ENCODE results near the gene LAMA2. TPM values are rescaled to one million over a fixed set of nuclear protein-coding genes. Genes with fewer than 3 reads are reported as not detected.

Gene LAMA2
- total and polyA plus RNA-seq, 2 donors from 2014 or later, result 2.2 to 20.8 TPM

GRCh38 chr6:129191235-129191634 lies 308.3 kb downstream of the LAMA2 start:
- no peaks in the 10 kb centered on the region for H3K4me1 ChIP-seq (ENCODE audit: control insufficient read depth in 2 of 3, insufficient read depth in 2 of 3, low read depth in 1 of 3, low read length in 3 of 3)
- no peak overlapping the region for H3K27ac ChIP-seq (ENCODE audit: low read depth in 2 of 2, low read length in 2 of 2)
- intact Hi-C loops (cut with DNase I), result no loop called here
- H3K9me3 ChIP-seq (ENCODE audit: control insufficient read depth in 2 of 3, insufficient read depth in 1 of 3, low read length in 3 of 3), result no peaks in the 10 kb centered on the region
- no peaks in the 10 kb centered on the region for H3K27me3 ChIP-seq (ENCODE audit: control insufficient read depth, insufficient read depth, low read length)
- no peak overlapping the region for H3K9ac ChIP-seq (ENCODE audit: low read length in 3 of 3)
- no peaks in the 10 kb centered on the region for H3K36me3 ChIP-seq (ENCODE audit: control insufficient read depth in 2 of 3, insufficient read depth in 3 of 3, low read length in 3 of 3)
- H3K4me3 ChIP-seq (ENCODE audit: low read length in 3 of 3), result no peak overlapping the region
- DNase-seq (no peak), FAIRE-seq (no peak)
- TF ChIP-seq, protein P1, sequence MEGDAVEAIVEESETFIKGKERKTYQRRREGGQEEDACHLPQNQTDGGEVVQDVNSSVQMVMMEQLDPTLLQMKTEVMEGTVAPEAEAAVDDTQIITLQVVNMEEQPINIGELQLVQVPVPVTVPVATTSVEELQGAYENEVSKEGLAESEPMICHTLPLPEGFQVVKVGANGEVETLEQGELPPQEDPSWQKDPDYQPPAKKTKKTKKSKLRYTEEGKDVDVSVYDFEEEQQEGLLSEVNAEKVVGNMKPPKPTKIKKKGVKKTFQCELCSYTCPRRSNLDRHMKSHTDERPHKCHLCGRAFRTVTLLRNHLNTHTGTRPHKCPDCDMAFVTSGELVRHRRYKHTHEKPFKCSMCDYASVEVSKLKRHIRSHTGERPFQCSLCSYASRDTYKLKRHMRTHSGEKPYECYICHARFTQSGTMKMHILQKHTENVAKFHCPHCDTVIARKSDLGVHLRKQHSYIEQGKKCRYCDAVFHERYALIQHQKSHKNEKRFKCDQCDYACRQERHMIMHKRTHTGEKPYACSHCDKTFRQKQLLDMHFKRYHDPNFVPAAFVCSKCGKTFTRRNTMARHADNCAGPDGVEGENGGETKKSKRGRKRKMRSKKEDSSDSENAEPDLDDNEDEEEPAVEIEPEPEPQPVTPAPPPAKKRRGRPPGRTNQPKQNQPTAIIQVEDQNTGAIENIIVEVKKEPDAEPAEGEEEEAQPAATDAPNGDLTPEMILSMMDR (IDR thresholded peaks at IDR 0.05; ENCODE audit: borderline replicate concordance, extremely low read depth, insufficient read depth), result no peak

DNA sequence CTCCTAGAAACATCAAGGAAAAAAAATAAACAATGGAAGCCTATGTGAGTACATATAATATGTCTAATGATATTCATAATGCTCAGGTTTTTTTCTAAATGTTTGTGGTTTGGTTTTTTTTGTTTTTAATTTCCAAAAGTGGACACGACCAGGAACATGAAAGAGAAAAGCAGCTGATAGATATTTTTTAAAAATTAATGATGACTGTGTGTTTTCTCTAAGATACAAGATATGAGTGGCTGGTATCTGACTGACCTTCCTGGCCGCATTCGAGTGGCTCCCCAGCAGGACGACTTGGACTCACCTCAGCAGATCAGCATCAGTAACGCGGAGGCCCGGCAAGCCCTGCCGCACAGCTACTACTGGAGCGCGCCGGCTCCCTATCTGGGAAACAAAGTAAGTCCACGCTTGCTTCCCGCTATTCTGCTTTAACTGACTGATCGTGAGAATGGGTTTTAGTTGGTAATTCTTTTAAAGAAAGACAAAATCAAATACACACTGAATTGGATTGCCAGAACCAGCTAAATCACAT lies 309.6 kb downstream of the LAMA2 start:
- intact Hi-C loops (cut with DNase I), result no loop called here
- Histone ChIP-seq H3K4me3 (ENCODE audit: low read length in 3 of 3) (no peak overlapping the region), H3K27ac (ENCODE audit: low read depth in 2 of 2, low read length in 2 of 2) (no peak overlapping the region), H3K27me3 (ENCODE audit: control insufficient read depth, insufficient read depth, low read length) (no peaks in the 10 kb centered on the region), H3K36me3 (ENCODE audit: control insufficient read depth in 2 of 3, insufficient read depth in 3 of 3, low read length in 3 of 3) (no peaks in the 10 kb centered on the region), H3K9ac (ENCODE audit: low read length in 3 of 3) (no peak overlapping the region), H3K9me3 (ENCODE audit: control insufficient read depth in 2 of 3, insufficient read depth in 1 of 3, low read length in 3 of 3) (no peaks in the 10 kb centered on the region), H3K4me1 (ENCODE audit: control insufficient read depth in 2 of 3, insufficient read depth in 2 of 3, low read depth in 1 of 3, low read length in 3 of 3) (no peaks in the 10 kb centered on the region)
- TF ChIP-seq, protein P1 (IDR thresholded peaks at IDR 0.05; ENCODE audit: borderline replicate concordance, extremely low read depth, insufficient read depth), result no peak
- no peak for DNase-seq
- FAIRE-seq, result no peak

GRCh38 chr6:129194306-129194941 lies 311.5 kb downstream of the LAMA2 start:
- DNase-seq, result no peak
- no peaks in the 10 kb centered on the region for H3K27me3 ChIP-seq (ENCODE audit: control insufficient read depth, insufficient read depth, low read length)
- no peak overlapping the region for H3K27ac ChIP-seq (ENCODE audit: low read depth in 2 of 2, low read length in 2 of 2)
- no peaks in the 10 kb centered on the region for H3K4me1 ChIP-seq (ENCODE audit: control insufficient read depth in 2 of 3, insufficient read depth in 2 of 3, low read depth in 1 of 3, low read length in 3 of 3)
- no peaks in the 10 kb centered on the region for H3K36me3 ChIP-seq (ENCODE audit: control insufficient read depth in 2 of 3, insufficient read depth in 3 of 3, low read length in 3 of 3)
- no peak overlapping the region for H3K4me3 ChIP-seq (ENCODE audit: low read length in 3 of 3)
- no peaks in the 10 kb centered on the region for H3K9me3 ChIP-seq (ENCODE audit: control insufficient read depth in 2 of 3, insufficient read depth in 1 of 3, low read length in 3 of 3)
- intact Hi-C loops (cut with DNase I), result no loop called here
- FAIRE-seq, result no peak
- H3K9ac ChIP-seq (ENCODE audit: low read length in 3 of 3), result no peak overlapping the region
- TF ChIP-seq, protein P1 (IDR thresholded peaks at IDR 0.05; ENCODE audit: borderline replicate concordance, extremely low read depth, insufficient read depth), result no peak

Measured in kidney (tissue), 14 donors.